GM19452 (cell line): ENCODE measurements around the gene XRRA1.
"Not testable (repeated sequence)": the region's sequence is repeated elsewhere in the genome, so short reads cannot be mapped to it uniquely, and the experiment has no call there.

Experiments
- ATAC-seq: cut with Tn5 transposase; IDR thresholded peaks from one replicate; pipeline ENCODE4 v1.9.1; 2021; ENCODE audit not compliant: unreplicated experiment

Gene XRRA1

GRCh38 chr11:74839446-74839845 lies 109.4 kb downstream of the XRRA1 start:
- no peak for ATAC-seq

- ATAC-seq, result no peak
These were observed 110.7 kb downstream of the XRRA1 start for GRCh38 chr11:74838188-74838587.

DNA sequence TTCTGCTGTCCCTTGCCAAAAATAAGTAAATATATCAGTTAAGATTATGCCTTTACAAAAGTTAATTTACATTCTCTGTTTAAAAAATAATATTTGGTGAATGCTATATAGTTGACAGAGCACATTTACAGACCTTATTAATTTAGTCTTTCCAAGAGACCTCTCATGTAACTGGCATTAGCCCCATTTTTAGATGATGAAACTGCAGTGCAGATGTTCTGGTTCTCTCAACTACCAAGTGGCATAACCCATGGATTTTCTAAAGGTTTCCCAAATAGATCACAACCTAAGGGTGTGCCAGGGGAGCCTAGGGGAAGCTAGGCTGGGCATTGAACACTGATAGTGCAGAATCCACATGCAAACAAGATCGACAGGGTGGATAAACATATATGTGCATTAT lies 111.7 kb downstream of the XRRA1 start:
- ATAC-seq, result no peak

GRCh38 chr11:74826901-74827300 lies 122.0 kb downstream of the XRRA1 start:
- no peak for ATAC-seq

DNA sequence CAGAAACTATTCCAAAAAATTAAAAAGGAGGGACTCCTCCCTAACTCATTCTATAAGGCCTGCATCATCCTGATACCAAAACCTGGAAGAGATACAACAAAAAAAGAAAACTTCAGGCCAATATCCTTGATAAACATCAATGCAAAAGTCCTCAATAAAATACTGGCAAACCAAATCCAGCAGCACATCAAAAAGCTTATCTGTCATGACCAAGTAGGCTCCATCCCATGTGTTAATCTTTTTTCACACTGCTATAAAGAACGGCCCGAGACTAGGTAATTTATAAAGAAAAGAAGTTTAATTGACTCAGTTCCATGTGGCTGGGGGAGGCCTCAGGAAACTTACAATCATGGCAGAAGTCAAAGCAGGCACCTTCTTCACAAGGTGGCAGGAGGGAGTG lies 123.3 kb downstream of the XRRA1 start:
- ATAC-seq, result not testable (repeated sequence)

DNA sequence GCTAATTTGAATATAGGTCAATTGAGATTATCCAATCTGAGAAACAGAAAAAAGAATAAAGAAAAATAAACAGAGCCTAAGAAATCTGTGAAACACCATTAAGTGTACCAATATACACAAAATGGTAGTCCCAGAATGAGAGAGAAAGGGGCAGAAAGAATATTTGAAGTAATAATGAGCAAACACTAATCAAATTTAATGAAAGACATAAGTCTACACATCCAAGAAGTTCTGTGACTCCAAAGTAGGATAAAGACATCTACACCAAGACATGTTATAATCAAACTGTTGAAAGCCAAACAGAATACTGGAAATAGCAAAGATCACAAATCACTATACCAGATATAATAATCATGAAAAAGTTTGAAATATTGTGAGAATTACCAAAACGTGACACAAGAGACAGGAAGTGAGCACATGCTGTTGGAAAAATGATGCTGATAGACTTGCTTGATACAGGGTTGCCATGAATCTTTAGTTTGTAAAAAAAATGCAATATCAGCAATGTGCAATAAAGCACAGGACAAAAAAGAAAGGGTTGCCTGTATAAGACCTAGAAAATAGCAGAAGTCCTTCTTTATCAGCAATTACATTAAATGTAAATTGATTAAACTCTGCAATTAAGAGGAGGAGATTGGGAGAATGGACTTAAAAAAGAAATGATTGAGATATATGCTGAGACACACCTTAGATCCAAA lies 124.5 kb downstream of the XRRA1 start:
- ATAC-seq, result no peak

DNA sequence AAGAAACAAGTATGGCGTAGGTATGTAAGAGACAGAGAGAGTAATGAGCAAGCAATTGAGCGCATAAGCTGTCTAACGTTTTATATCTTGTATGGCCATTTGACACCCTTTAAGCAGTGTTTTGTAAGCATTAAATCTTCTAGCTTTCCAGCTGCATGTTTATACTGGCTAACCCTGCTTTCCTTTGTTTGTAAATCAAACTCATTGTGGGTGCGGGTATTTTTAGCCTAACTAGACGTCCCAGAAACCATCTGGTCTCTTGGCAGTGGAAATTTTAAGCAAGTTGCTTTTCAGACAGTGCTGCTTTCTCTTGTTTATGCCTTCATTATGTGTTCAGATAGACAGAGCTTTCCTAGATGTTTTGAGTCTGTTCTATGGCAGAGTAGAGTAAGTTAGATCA lies 126.7 kb downstream of the XRRA1 start:
- ATAC-seq, result no peak

DNA sequence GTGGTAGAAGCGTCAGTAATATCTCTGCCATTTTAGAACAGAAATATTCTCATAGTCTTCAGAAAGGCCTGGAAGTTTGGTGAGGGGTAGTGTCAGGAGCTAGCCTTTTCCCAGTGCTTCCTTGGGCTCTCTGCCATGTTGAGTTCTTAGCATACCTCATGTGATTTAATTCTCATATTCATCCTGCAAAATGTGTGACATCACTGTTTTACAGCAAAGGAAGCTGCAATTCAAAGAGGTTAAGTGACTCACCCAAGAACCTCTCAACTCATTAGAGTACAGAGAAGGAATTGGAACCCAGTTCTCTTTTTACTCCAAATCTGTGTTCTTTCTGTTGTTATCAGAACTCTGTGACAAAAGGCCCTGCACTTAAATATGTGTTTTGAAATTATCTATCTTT lies 128.1 kb downstream of the XRRA1 start:
- ATAC-seq, result no peak

GRCh38 chr11:74819400-74819799 lies 129.5 kb downstream of the XRRA1 start:
- ATAC-seq, result no peak

- no peak for ATAC-seq
These were observed 130.5 kb downstream of the XRRA1 start for GRCh38 chr11:74818283-74818946.

- ATAC-seq, result no peak
These were observed 132.2 kb downstream of the XRRA1 start for GRCh38 chr11:74816664-74817063.

GRCh38 chr11:74815966-74816365 lies 132.9 kb downstream of the XRRA1 start:
- ATAC-seq, result no peak

GRCh38 chr11:74809801-74810200 lies 139.1 kb downstream of the XRRA1 start:
- ATAC-seq, result no peak

DNA sequence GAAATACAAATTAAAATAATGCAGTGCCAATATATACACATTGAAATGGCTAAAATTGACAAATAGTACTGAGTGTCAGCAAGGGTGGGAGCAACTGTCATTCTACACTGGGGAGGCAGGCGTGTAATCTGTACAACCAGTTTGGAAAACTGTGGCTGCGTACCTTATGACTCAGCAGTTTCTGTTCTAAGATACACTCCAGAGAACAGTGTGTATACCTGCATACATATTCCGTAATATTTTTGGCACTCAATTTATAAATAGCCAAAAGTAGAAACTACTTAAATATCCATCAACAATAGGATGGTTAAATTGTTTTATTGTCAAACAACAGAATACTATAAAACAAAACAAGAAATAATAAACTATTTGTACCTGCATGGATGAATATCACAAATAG lies 142.6 kb downstream of the XRRA1 start:
- ATAC-seq, result no peak

GRCh38 chr11:74791333-74792100 lies 157.4 kb downstream of the XRRA1 start:
- ATAC-seq, result no peak
